Mesenchymal stem cell (in vitro differentiated cells and primary cell): ENCODE measurements around the gene ASPM. TPM values are rescaled to one million over a fixed set of nuclear protein-coding genes. Genes with fewer than 3 reads are reported as not detected.

ENCODE experiments used
- DNase-seq: peaks from one replicate; pipeline ENCODE4 v3.0.0-alpha.2; 2013
- H2AFZ ChIP-seq: one replicate; pipeline ENCODE4 v1.6.1; 2013; ENCODE audit warnings: low read depth, mild to moderate bottlenecking, control low read depth, inconsistent platforms, low read length, moderate library complexity
- H2AK5ac ChIP-seq: 2 replicates; pipeline ENCODE4 v1.6.1; 2013; ENCODE audit warnings: low read length, moderate library complexity, mild to moderate bottlenecking, inconsistent platforms; ENCODE audit not compliant: severe bottlenecking
- H2BK120ac ChIP-seq: one replicate; pipeline ENCODE4 v1.6.1; 2013; ENCODE audit warnings: low read depth, mild to moderate bottlenecking, inconsistent platforms, low read length, moderate library complexity
- H2BK12ac ChIP-seq, 2 experiments: one replicate each; pipeline ENCODE4 v1.6.1; 2013; ENCODE audit warnings: inconsistent platforms in 2 of 2, low read length in 2 of 2, mild to moderate bottlenecking in 2 of 2, moderate library complexity in 2 of 2, control low read depth in 1 of 2
- H2BK15ac ChIP-seq: one replicate; pipeline ENCODE4 v1.6.1; 2013; ENCODE audit warnings: mild to moderate bottlenecking, low read depth, inconsistent platforms; ENCODE audit not compliant: poor library complexity, severe bottlenecking
- H2BK5ac ChIP-seq: 2 replicates; pipeline ENCODE4 v1.6.1; 2013; ENCODE audit warnings: low read depth, mild to moderate bottlenecking, low read length, control low read depth, inconsistent platforms; ENCODE audit not compliant: poor library complexity, severe bottlenecking
- H3K14ac ChIP-seq, 2 experiments: one replicate each; pipeline ENCODE4 v1.6.1; 2013; ENCODE audit warnings: inconsistent platforms in 2 of 2, low read length in 2 of 2, control low read depth in 1 of 2, mild to moderate bottlenecking in 1 of 2, moderate library complexity in 1 of 2
- H3K18ac ChIP-seq, 2 experiments: one replicate each; pipeline ENCODE4 v1.6.1; 2013; ENCODE audit warnings: inconsistent platforms in 2 of 2, low read length in 2 of 2, control low read depth in 1 of 2, low read depth in 1 of 2, mild to moderate bottlenecking in 1 of 2
- H3K23ac ChIP-seq, 2 experiments: one replicate each; pipeline ENCODE4 v1.6.1; 2013; ENCODE audit warnings: inconsistent platforms in 2 of 2, low read length in 2 of 2, mild to moderate bottlenecking in 2 of 2, moderate library complexity in 2 of 2, control low read depth in 1 of 2
- H3K27ac ChIP-seq: 2 replicates; pipeline ENCODE4 v1.5.1; 2013; ENCODE audit warnings: mild to moderate bottlenecking, moderate library complexity, low read length, control low read depth, inconsistent platforms; ENCODE audit not compliant: poor library complexity, severe bottlenecking
- H3K27me3 ChIP-seq, 2 experiments: 2 replicates each; pipeline versions ENCODE4 v1.6.1 to v1.7.0; 2013; ENCODE audit warnings: low read length in 2 of 2, mild to moderate bottlenecking in 2 of 2, moderate library complexity in 2 of 2, control low read depth in 1 of 2, inconsistent platforms in 1 of 2; ENCODE audit not compliant: control insufficient read depth in 1 of 2, insufficient read depth in 1 of 2
- H3K36me3 ChIP-seq, 2 experiments: 2 replicates each; pipeline versions ENCODE4 v1.6.1 to v1.7.0; 2013; ENCODE audit warnings: low read length in 2 of 2, control low read depth in 1 of 2, inconsistent platforms in 1 of 2, low read depth in 1 of 2, mild to moderate bottlenecking in 1 of 2; ENCODE audit not compliant: insufficient read depth in 2 of 2, control insufficient read depth in 1 of 2
- H3K4ac ChIP-seq, 2 experiments: one replicate each; pipeline ENCODE4 v1.6.1; 2013; ENCODE audit warnings: inconsistent platforms in 2 of 2, low read length in 2 of 2, mild to moderate bottlenecking in 2 of 2, moderate library complexity in 2 of 2, control low read depth in 1 of 2, low read depth in 1 of 2
- H3K4me1 ChIP-seq: 2 replicates; pipeline ENCODE4 v1.6.1; 2013; ENCODE audit warnings: low read depth, low read length, control low read depth; ENCODE audit not compliant: control insufficient read depth, insufficient read depth
- H3K4me2 ChIP-seq: 2 replicates; pipeline ENCODE4 v1.6.1; 2013; ENCODE audit warnings: low read length, mild to moderate bottlenecking, inconsistent platforms; ENCODE audit not compliant: poor library complexity, severe bottlenecking
- H3K4me3 ChIP-seq, 2 experiments: 2 replicates each; pipeline versions ENCODE4 v1.5.1 to v1.7.0; 2013; ENCODE audit warnings: low read length in 2 of 2, mild to moderate bottlenecking in 2 of 2, control low read depth in 1 of 2, low read depth in 1 of 2; ENCODE audit not compliant: insufficient read depth in 1 of 2
- H3K79me1 ChIP-seq: replicated peaks from 2 replicates; pipeline ENCODE4 v1.6.1; 2013; ENCODE audit warnings: mild to moderate bottlenecking, control low read depth, low read length, inconsistent platforms; ENCODE audit not compliant: poor library complexity, severe bottlenecking
- H3K9ac ChIP-seq: 2 replicates; pipeline ENCODE4 v1.7.0; 2013; ENCODE audit warnings: mild to moderate bottlenecking, low read length, moderate library complexity
- H3K9me3 ChIP-seq: 2 replicates; pipeline ENCODE4 v1.7.0; 2013; ENCODE audit warnings: mild to moderate bottlenecking, low read length; ENCODE audit not compliant: control insufficient read depth
- H4K8ac ChIP-seq: one replicate; pipeline ENCODE4 v1.6.1; 2013; ENCODE audit warnings: inconsistent platforms, mild to moderate bottlenecking, low read length, moderate library complexity
- H4K91ac ChIP-seq: one replicate; pipeline ENCODE4 v1.6.1; 2013; ENCODE audit warnings: mild to moderate bottlenecking, low read length, inconsistent platforms
- WGBS: methylation state at CpG from one replicate; pipeline ENCODE4 v1.1.7; 2013; ENCODE audit warnings: mixed read lengths; 5-methylcytosine and 5-hydroxymethylcytosine counted together
- polyA plus RNA-seq, 2 experiments: library from polyadenylated mRNA; stranded (reverse); fragments of 200-250 nt; gene quantifications; one replicate each; pipeline ENCODE4 v1.2.3, GENCODE V29; 2013

Gene ASPM, protein sequence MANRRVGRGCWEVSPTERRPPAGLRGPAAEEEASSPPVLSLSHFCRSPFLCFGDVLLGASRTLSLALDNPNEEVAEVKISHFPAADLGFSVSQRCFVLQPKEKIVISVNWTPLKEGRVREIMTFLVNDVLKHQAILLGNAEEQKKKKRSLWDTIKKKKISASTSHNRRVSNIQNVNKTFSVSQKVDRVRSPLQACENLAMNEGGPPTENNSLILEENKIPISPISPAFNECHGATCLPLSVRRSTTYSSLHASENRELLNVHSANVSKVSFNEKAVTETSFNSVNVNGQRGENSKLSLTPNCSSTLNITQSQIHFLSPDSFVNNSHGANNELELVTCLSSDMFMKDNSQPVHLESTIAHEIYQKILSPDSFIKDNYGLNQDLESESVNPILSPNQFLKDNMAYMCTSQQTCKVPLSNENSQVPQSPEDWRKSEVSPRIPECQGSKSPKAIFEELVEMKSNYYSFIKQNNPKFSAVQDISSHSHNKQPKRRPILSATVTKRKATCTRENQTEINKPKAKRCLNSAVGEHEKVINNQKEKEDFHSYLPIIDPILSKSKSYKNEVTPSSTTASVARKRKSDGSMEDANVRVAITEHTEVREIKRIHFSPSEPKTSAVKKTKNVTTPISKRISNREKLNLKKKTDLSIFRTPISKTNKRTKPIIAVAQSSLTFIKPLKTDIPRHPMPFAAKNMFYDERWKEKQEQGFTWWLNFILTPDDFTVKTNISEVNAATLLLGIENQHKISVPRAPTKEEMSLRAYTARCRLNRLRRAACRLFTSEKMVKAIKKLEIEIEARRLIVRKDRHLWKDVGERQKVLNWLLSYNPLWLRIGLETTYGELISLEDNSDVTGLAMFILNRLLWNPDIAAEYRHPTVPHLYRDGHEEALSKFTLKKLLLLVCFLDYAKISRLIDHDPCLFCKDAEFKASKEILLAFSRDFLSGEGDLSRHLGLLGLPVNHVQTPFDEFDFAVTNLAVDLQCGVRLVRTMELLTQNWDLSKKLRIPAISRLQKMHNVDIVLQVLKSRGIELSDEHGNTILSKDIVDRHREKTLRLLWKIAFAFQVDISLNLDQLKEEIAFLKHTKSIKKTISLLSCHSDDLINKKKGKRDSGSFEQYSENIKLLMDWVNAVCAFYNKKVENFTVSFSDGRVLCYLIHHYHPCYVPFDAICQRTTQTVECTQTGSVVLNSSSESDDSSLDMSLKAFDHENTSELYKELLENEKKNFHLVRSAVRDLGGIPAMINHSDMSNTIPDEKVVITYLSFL (N-terminal part only)
- polyA plus RNA-seq (2013, experiment 1 of 2) = 2.0 TPM
- polyA plus RNA-seq (2013, experiment 2 of 2) = 1.8 TPM

DNA sequence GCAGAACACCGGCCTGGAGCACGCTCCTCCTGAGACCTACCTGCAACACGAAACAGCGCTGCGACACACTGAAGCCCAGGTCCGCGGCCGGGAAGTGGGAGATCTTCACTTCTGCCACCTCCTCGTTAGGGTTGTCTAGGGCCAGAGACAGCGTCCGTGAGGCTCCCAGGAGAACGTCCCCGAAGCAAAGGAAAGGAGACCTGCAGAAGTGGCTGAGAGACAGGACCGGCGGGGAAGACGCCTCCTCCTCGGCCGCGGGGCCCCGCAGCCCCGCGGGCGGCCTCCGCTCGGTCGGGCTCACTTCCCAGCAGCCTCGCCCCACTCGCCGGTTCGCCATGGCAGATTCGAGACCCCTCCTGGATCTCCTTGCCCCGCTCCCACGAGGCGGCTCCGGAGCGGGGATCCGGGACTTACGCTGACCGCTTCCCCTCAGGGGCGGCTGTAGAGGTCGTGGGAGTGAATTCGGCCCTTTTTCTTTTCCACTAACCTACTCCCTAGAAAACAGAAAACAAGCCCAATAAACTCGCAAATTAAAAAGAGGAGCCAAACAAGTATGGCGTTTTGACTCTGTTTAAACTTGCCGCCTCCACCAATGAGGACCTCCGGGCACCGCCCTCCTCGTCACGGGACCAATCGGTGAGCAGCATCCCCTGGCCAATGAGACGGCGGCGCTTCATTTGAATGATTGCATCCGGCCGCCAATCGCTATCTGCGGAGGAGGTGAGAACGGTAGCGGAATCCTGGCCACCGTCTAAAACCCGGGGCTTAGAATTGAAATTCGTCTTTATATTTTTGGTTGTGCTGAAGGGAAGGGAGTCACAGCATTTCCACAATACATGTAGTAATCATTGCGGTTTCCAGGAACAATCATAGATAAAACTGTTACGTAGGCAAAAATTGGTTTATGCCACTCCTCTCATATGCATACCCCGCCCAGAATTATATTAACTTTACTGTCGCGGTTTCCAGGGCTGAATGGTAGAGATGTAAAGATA lies at the start of gene ASPM:
TSS of gene ASPM (minus strand) at position 569 of the 995 bp plus-strand sequence. CDS start at position 337, 232 bp downstream.
- Histone ChIP-seq H3K14ac (peak within 1 kb of the TSS in 1 of 2 experiments; percentile 82), H3K79me1 (peaks cover 1% of the 10 kb centered on the region), H2AFZ (peak within 1 kb of the TSS; percentile 97), H3K23ac (no peak within 1 kb of the TSS), H2BK120ac (no peak within 1 kb of the TSS), H3K4me2 (peak within 1 kb of the TSS; percentile 73), H3K36me3 (no peaks in the 10 kb centered on the region), H2BK12ac (no peak within 1 kb of the TSS), H3K9me3 (no peaks in the 10 kb centered on the region), H3K4me1 (no peaks in the 10 kb centered on the region), H3K9ac (peak within 1 kb of the TSS; percentile 82), H2BK15ac (no peak within 1 kb of the TSS), H2BK5ac (no peak within 1 kb of the TSS), H2AK5ac (no peak within 1 kb of the TSS), H4K8ac (peak within 1 kb of the TSS; percentile 71), H4K91ac (no peak within 1 kb of the TSS), H3K27me3 (no peaks in the 10 kb centered on the region), H3K4ac (peak within 1 kb of the TSS in 1 of 2 experiments; percentile 67), H3K18ac (no peak within 1 kb of the TSS), H3K4me3 (peak within 1 kb of the TSS; percentile 78 to 88), H3K27ac (peak within 1 kb of the TSS; percentile 78)
- peak; percentile 96 for DNase-seq
- under 1% methylated on average over 57 of the region's 67 CpGs for WGBS

- H3K4me3 ChIP-seq = peak overlapping the region in 1 of 2 experiments; percentile 23
- H2BK5ac ChIP-seq = no peak overlapping the region
- H2AK5ac ChIP-seq = no peak overlapping the region
- H4K8ac ChIP-seq = no peak overlapping the region
- H3K4me1 ChIP-seq = no peaks in the 10 kb centered on the region
- H3K23ac ChIP-seq = no peak overlapping the region
- no peak overlapping the region for H4K91ac ChIP-seq
- H2AFZ ChIP-seq = no peak overlapping the region
- no peaks in the 10 kb centered on the region for H3K27me3 ChIP-seq
- H3K9me3 ChIP-seq = no peaks in the 10 kb centered on the region
- H2BK120ac ChIP-seq = no peak overlapping the region
- H3K14ac ChIP-seq = no peak overlapping the region
- H2BK15ac ChIP-seq = no peak overlapping the region
- peaks cover 4% of the 10 kb centered on the region for H3K79me1 ChIP-seq
- no peak overlapping the region for H3K18ac ChIP-seq
- H3K36me3 ChIP-seq = peaks cover under 1 to 22% of the 10 kb centered on the region in 2 experiments
- H3K4me2 ChIP-seq = no peak overlapping the region
- H3K4ac ChIP-seq = no peak overlapping the region
- H3K9ac ChIP-seq = peak overlapping the region; percentile 62
- no peak for DNase-seq
- no peak overlapping the region for H2BK12ac ChIP-seq
- no peak overlapping the region for H3K27ac ChIP-seq
These were observed 48.6 kb upstream of the ASPM start for GRCh38 chr1:197195100-197195499.

DNA sequence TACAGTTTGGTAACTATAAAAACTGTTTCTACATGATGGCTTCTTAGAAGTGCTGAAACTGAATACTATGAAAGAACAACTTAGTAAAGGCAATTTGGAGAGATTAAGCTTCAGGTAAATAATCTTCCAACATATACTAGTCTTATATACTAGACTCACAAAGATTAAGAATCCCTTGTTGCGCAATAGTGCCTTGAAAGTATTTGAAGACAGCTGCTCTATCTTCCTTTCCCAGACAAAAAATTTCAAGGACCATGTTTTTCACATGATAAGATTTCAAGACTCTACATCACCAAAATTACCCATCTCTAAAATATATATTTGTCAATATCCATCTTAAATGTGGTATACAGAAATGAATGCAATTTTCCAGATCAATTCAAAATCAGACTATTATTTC lies 37.7 kb upstream of the ASPM start:
- H3K4me1 ChIP-seq = no peaks in the 10 kb centered on the region
- 100% methylated on average over 1 of the region's 1 CpG for WGBS
- H3K14ac ChIP-seq = no peak overlapping the region
- no peak overlapping the region for H3K9ac ChIP-seq
- H2BK15ac ChIP-seq = no peak overlapping the region
- no peak overlapping the region for H4K8ac ChIP-seq
- no peak overlapping the region for H4K91ac ChIP-seq
- peaks cover 6 to 79% of the 10 kb centered on the region in 2 experiments for H3K36me3 ChIP-seq
- peaks cover 3% of the 10 kb centered on the region for H3K9me3 ChIP-seq
- H3K4me3 ChIP-seq = no peak overlapping the region
- no peak for DNase-seq
- H3K79me1 ChIP-seq = peaks cover 2% of the 10 kb centered on the region
- no peak overlapping the region for H3K23ac ChIP-seq
- H2BK120ac ChIP-seq = no peak overlapping the region
- no peak overlapping the region for H2AK5ac ChIP-seq
- H2BK12ac ChIP-seq = no peak overlapping the region
- H3K27ac ChIP-seq = no peak overlapping the region
- H3K18ac ChIP-seq = no peak overlapping the region
- H3K4me2 ChIP-seq = no peak overlapping the region
- no peaks in the 10 kb centered on the region for H3K27me3 ChIP-seq
- H2BK5ac ChIP-seq = no peak overlapping the region
- H3K4ac ChIP-seq = no peak overlapping the region
- H2AFZ ChIP-seq = no peak overlapping the region
